HEK293T (cell line): ENCODE measurements around the gene METTL9.

ENCODE experiments used
- CTCF ChIA-PET: fragments of 350-600 bp; formaldehyde crosslinking; extraction: SDS; loops from one replicate; lab custom pipeline; 2021; ENCODE audit warnings: antibody characterized with exemption, inconsistent platforms; lab: Yijun Ruan, JAX
- POLR2A ChIA-PET: fragments of 350-600 bp; formaldehyde crosslinking; extraction: SDS; loops from one replicate; lab custom pipeline; 2020; ENCODE audit warnings: antibody characterized with exemption, inconsistent platforms; lab: Yijun Ruan, JAX
- DNase-seq: peaks from one replicate; pipeline ENCODE4 v3.0.0; 2012; ENCODE audit warnings: mixed read lengths; ENCODE audit errors: extremely low spot score
- ARNT ChIP-seq: fragments of 450-650 bp; IDR thresholded peaks from 2 replicates; pipeline ENCODE4 v1.6.1; 2017; ENCODE audit warnings: mild to moderate bottlenecking
- BHLHE40 ChIP-seq: fragments of 450-650 bp; IDR thresholded peaks from 2 replicates; pipeline ENCODE4 v1.6.1; 2016; ENCODE audit warnings: mild to moderate bottlenecking, moderate library complexity, borderline replicate concordance
- CTBP1 ChIP-seq: fragments of 450-650 bp; IDR thresholded peaks from 2 replicates; pipeline ENCODE4 v1.6.1; 2016; ENCODE audit warnings: borderline replicate concordance
- ELF4 ChIP-seq: fragments of 450-650 bp; IDR thresholded peaks from 2 replicates; pipeline ENCODE4 v1.6.1; 2017; ENCODE audit warnings: antibody characterized with exemption
- FOXA1 ChIP-seq: fragments of 450-650 bp; IDR thresholded peaks from 2 replicates; pipeline ENCODE4 v1.6.1; 2016; ENCODE audit warnings: mild to moderate bottlenecking
- FOXK2 ChIP-seq: fragments of 450-650 bp; IDR thresholded peaks from 2 replicates; pipeline ENCODE4 v1.6.1; 2016; ENCODE audit warnings: mild to moderate bottlenecking
- FOXM1 ChIP-seq: fragments of 450-650 bp; IDR thresholded peaks from 2 replicates; pipeline ENCODE4 v1.6.1; 2017; ENCODE audit warnings: mild to moderate bottlenecking, borderline replicate concordance
- HDGF ChIP-seq: fragments of 450-650 bp; IDR thresholded peaks from 2 replicates; pipeline ENCODE4 v1.6.1; 2017; ENCODE audit warnings: antibody characterized with exemption, borderline replicate concordance
- L3MBTL2 ChIP-seq: fragments of 450-650 bp; conservative IDR thresholded peaks from 2 replicates; pipeline ENCODE4 v1.6.1; 2016; ENCODE audit warnings: mild to moderate bottlenecking
- LEF1 ChIP-seq: fragments of 450-650 bp; IDR thresholded peaks from 2 replicates; pipeline ENCODE4 v1.6.1; 2017; ENCODE audit warnings: mild to moderate bottlenecking, borderline replicate concordance
- NFRKB ChIP-seq: fragments of 450-650 bp; IDR thresholded peaks from 2 replicates; pipeline ENCODE4 v1.6.1; 2016; ENCODE audit warnings: mild to moderate bottlenecking, moderate library complexity
- PKNOX1 ChIP-seq: fragments of 450-650 bp; IDR thresholded peaks from 2 replicates; pipeline ENCODE4 v1.6.1; 2016
- SP1 ChIP-seq: fragments of 450-650 bp; IDR thresholded peaks from 2 replicates; pipeline ENCODE4 v1.6.1; 2017
- SUZ12 ChIP-seq: fragments of 450-650 bp; IDR thresholded peaks from 2 replicates; pipeline ENCODE4 v1.6.1; 2016; ENCODE audit warnings: mild to moderate bottlenecking
- TARDBP ChIP-seq: fragments of 450-650 bp; IDR thresholded peaks from 2 replicates; pipeline ENCODE4 v1.6.1; 2016
- ZNF384 ChIP-seq: fragments of 450-650 bp; IDR thresholded peaks from 2 replicates; pipeline ENCODE4 v1.6.1; 2016

Gene METTL9

GRCh38 chr16:21698169-21699032 lies 99.0 kb downstream of the METTL9 start:
- no peak for DNase-seq
- CTCF ChIA-PET: no interaction called here
- TF ChIP-seq NFRKB: no peak
- TF ChIP-seq BHLHE40: no peak
- no peak for TF ChIP-seq L3MBTL2
- no peak for TF ChIP-seq HDGF
- TF ChIP-seq LEF1: no peak
- no peak for TF ChIP-seq CTBP1
- TF ChIP-seq ELF4: no peak
- POLR2A ChIA-PET: no interaction called here

GRCh38 chr16:21701271-21701670 lies 101.9 kb downstream of the METTL9 start:
- TF ChIP-seq TARDBP: no peak
- no peak for TF ChIP-seq L3MBTL2
- no peak for TF ChIP-seq SUZ12
- TF ChIP-seq FOXA1: no peak
- no peak for TF ChIP-seq CTBP1
- no peak for TF ChIP-seq ZNF384
- TF ChIP-seq SP1: no peak
- no peak for TF ChIP-seq BHLHE40
- POLR2A ChIA-PET: no interaction called here
- CTCF ChIA-PET: interaction anchor here (0.5 kb wide), 1 partner anchor 44 kb away, joined by 3 read pairs; no protein-coding TSS in a partner anchor
- no peak for DNase-seq

- no peak for DNase-seq
- TF ChIP-seq NFRKB: no peak
- no peak for TF ChIP-seq LEF1
- no peak for TF ChIP-seq FOXM1
- TF ChIP-seq CTBP1: no peak
- no peak for TF ChIP-seq FOXA1
- no peak for TF ChIP-seq SP1
- TF ChIP-seq ARNT: no peak
- no peak for TF ChIP-seq ELF4
- TF ChIP-seq SUZ12: no peak
- TF ChIP-seq BHLHE40: no peak
- no peak for TF ChIP-seq ZNF384
- no peak for TF ChIP-seq L3MBTL2
- POLR2A ChIA-PET: no interaction called here
- CTCF ChIA-PET: no interaction called here
Measured at GRCh38 chr16:21702276-21702675, 102.9 kb downstream of the METTL9 start.

- ChIA-PET CTCF (interaction anchor here (0.5 kb wide), 1 partner anchor 1005 kb away, joined by 3 read pairs; no protein-coding TSS in a partner anchor), POLR2A (no interaction called here)
- TF ChIP-seq BHLHE40: no peak
- DNase-seq: no peak
Measured at GRCh38 chr16:21703156-21703555, 103.8 kb downstream of the METTL9 start.

GRCh38 chr16:21703589-21704174 lies 104.3 kb downstream of the METTL9 start:
- no peak for TF ChIP-seq ARNT
- no peak for TF ChIP-seq HDGF
- TF ChIP-seq BHLHE40: no peak
- no peak for TF ChIP-seq FOXM1
- TF ChIP-seq SUZ12: no peak
- no peak for TF ChIP-seq SP1
- no peak for TF ChIP-seq TARDBP
- no peak for TF ChIP-seq LEF1
- TF ChIP-seq FOXK2: no peak
- no peak for TF ChIP-seq NFRKB
- no peak for TF ChIP-seq PKNOX1
- no peak for TF ChIP-seq ZNF384
- TF ChIP-seq FOXA1: no peak
- TF ChIP-seq CTBP1: no peak
- DNase-seq: no peak
- POLR2A ChIA-PET: no interaction called here
- CTCF ChIA-PET: interaction anchor here (0.5 kb wide), 1 partner anchor 1005 kb away, joined by 3 read pairs; no protein-coding TSS in a partner anchor

GRCh38 chr16:21704266-21704665 lies 104.9 kb downstream of the METTL9 start:
- TF ChIP-seq ARNT (no peak), ZNF384 (no peak), SP1 (no peak), BHLHE40 (no peak), L3MBTL2 (no peak), FOXA1 (no peak), ELF4 (no peak), FOXK2 (no peak), LEF1 (no peak), TARDBP (no peak), NFRKB (no peak), SUZ12 (no peak), PKNOX1 (no peak), HDGF (no peak), FOXM1 (no peak), CTBP1 (no peak)
- DNase-seq: no peak
- ChIA-PET POLR2A (no interaction called here), CTCF (interaction anchor here (1.0 kb wide), 1 partner anchor 98 kb away, joined by 7 read pairs; no protein-coding TSS in a partner anchor)
